RWPE2 (cell line): Measurements from ENCODE around the gene MRTFA.

Experiments used
- ATAC-seq: fragments of 200-7000 bp; cut with Tn5 transposase; 3 replicates; pipeline ENCODE4 v1.9.1; 2021; ENCODE audit warnings: low read depth
- DNase-seq: peaks from one replicate; pipeline ENCODE4 v3.0.0-alpha.2; 2020; ENCODE audit warnings: low spot score
- H3K27ac ChIP-seq: fragments of 450-650 bp; 2 replicates; pipeline ENCODE4 v1.5.1; 2017; ENCODE audit warnings: mild to moderate bottlenecking; ENCODE audit not compliant: poor library complexity, severe bottlenecking
- H3K27me3 ChIP-seq: fragments of 250-450 bp; sonication (Bioruptor Pico); 2 replicates; pipeline ENCODE4 v1.5.1; 2021; ENCODE audit warnings: mild to moderate bottlenecking, moderate library complexity; ENCODE audit not compliant: insufficient read depth, poor library complexity, severe bottlenecking
- H3K36me3 ChIP-seq: fragments of 250-450 bp; sonication (Bioruptor Pico); 2 replicates; pipeline ENCODE4 v1.5.1; 2020; ENCODE audit warnings: low read depth, mild to moderate bottlenecking, moderate library complexity
- H3K4me1 ChIP-seq: fragments of 250-450 bp; sonication (Bioruptor Pico); 2 replicates; pipeline ENCODE4 v1.5.1; 2021; ENCODE audit warnings: mild to moderate bottlenecking, moderate library complexity; ENCODE audit not compliant: insufficient read depth, poor library complexity, severe bottlenecking
- H3K4me3 ChIP-seq: fragments of 250-450 bp; sonication (Bioruptor Pico); 2 replicates; pipeline ENCODE4 v1.5.1; 2021; ENCODE audit warnings: mild to moderate bottlenecking, moderate library complexity; ENCODE audit not compliant: severe bottlenecking
- H3K9me3 ChIP-seq: fragments of 250-450 bp; sonication (Bioruptor Pico); 2 replicates; pipeline ENCODE4 v1.5.1; 2021; ENCODE audit warnings: mild to moderate bottlenecking, moderate library complexity; ENCODE audit not compliant: severe bottlenecking
- CTCF ChIP-seq: fragments of 450-650 bp; IDR thresholded peaks from one replicate; pipeline ENCODE4 v1.5.1; 2017; ENCODE audit warnings: mild to moderate bottlenecking, moderate library complexity; ENCODE audit not compliant: poor library complexity, severe bottlenecking

Gene MRTFA

GRCh38 chr22:40578171-40578570 lies 58.3 kb downstream of the MRTFA start:
- TF ChIP-seq CTCF, result no peak
- Histone ChIP-seq H3K4me3 (no peak overlapping the region), H3K27me3 (no peaks in the 10 kb centered on the region), H3K4me1 (peaks cover 3% of the 10 kb centered on the region), H3K36me3 (peaks cover 19% of the 10 kb centered on the region), H3K9me3 (no peaks in the 10 kb centered on the region), H3K27ac (no peak overlapping the region)
- DNase-seq, result no peak
- no peak for ATAC-seq

GRCh38 chr22:40572976-40573375 lies 63.5 kb downstream of the MRTFA start:
- DNase-seq (no peak), ATAC-seq (no peak)
- Histone ChIP-seq H3K9me3 (no peaks in the 10 kb centered on the region), H3K36me3 (peaks cover 12% of the 10 kb centered on the region), H3K4me1 (peaks cover 11% of the 10 kb centered on the region), H3K27ac (no peak overlapping the region), H3K27me3 (no peaks in the 10 kb centered on the region), H3K4me3 (no peak overlapping the region)
- TF ChIP-seq CTCF, result no peak

GRCh38 chr22:40571887-40572286 lies 64.6 kb downstream of the MRTFA start:
- H3K4me3 ChIP-seq, result no peak overlapping the region
- H3K27me3 ChIP-seq, result no peaks in the 10 kb centered on the region
- no peak overlapping the region for H3K27ac ChIP-seq
- H3K4me1 ChIP-seq, result peaks cover 22% of the 10 kb centered on the region
- H3K9me3 ChIP-seq, result no peaks in the 10 kb centered on the region
- ATAC-seq (no peak), DNase-seq (no peak)
- TF ChIP-seq CTCF, result no peak
- peaks cover 16% of the 10 kb centered on the region for H3K36me3 ChIP-seq

- DNase-seq, result no peak
- Histone ChIP-seq H3K4me1 (peaks cover 26% of the 10 kb centered on the region), H3K27ac (peak overlapping the region; percentile 89), H3K27me3 (no peaks in the 10 kb centered on the region), H3K36me3 (peaks cover 14% of the 10 kb centered on the region), H3K4me3 (no peak overlapping the region), H3K9me3 (no peaks in the 10 kb centered on the region)
- TF ChIP-seq CTCF, result no peak
- peak; percentile 6; the same call in 1 of the 3 replicates for ATAC-seq
Observed at GRCh38 chr22:40567626-40568328, 68.7 kb downstream of the MRTFA start.

- no peak overlapping the region for H3K4me3 ChIP-seq
- H3K36me3 ChIP-seq, result peaks cover 13% of the 10 kb centered on the region
- H3K4me1 ChIP-seq, result peaks cover 26% of the 10 kb centered on the region
- TF ChIP-seq CTCF, result no peak
- no peaks in the 10 kb centered on the region for H3K27me3 ChIP-seq
- no peaks in the 10 kb centered on the region for H3K9me3 ChIP-seq
- H3K27ac ChIP-seq, result peak overlapping the region; percentile 89
- DNase-seq (no peak), ATAC-seq (peak; percentile 89)
Observed at GRCh38 chr22:40567106-40567505, 69.4 kb downstream of the MRTFA start.
